Hepatocyte (in vitro differentiated cells): ENCODE data around the gene CTNND2. TPM values are rescaled to one million over a fixed set of nuclear protein-coding genes. Genes with fewer than 3 reads are reported as not detected.

Source experiments
- DNase-seq: peaks from one replicate; pipeline ENCODE4 v3.0.0-alpha.2; 2016; ENCODE audit warnings: low spot score
- H2AFZ ChIP-seq: fragments of 200-600 bp; sonication (generic); 2 replicates; pipeline ENCODE4 v1.6.0; 2016; ENCODE audit warnings: antibody characterized with exemption, mild to moderate bottlenecking
- H3K27ac ChIP-seq: fragments of 200-600 bp; sonication (generic); 2 replicates; pipeline ENCODE4 v1.5.1; 2016; ENCODE audit warnings: mild to moderate bottlenecking
- H3K27me3 ChIP-seq: fragments of 200-600 bp; sonication (generic); 2 replicates; pipeline ENCODE4 v1.6.1; 2016
- H3K36me3 ChIP-seq: fragments of 200-600 bp; sonication (generic); replicated peaks from 2 replicates; pipeline ENCODE4 v1.5.1; 2016; ENCODE audit warnings: low read depth; ENCODE audit not compliant: insufficient read depth
- H3K4me1 ChIP-seq: fragments of 200-600 bp; sonication (generic); 2 replicates; pipeline ENCODE4 v1.5.1; 2016; ENCODE audit warnings: mild to moderate bottlenecking, moderate library complexity; ENCODE audit not compliant: insufficient read depth
- H3K4me2 ChIP-seq: fragments of 200-600 bp; sonication (generic); 2 replicates; pipeline ENCODE4 v1.6.0; 2016
- H3K4me3 ChIP-seq: fragments of 200-600 bp; sonication (generic); 2 replicates; pipeline ENCODE4 v1.5.1; 2016; ENCODE audit warnings: mild to moderate bottlenecking
- H3K79me2 ChIP-seq: fragments of 200-600 bp; sonication (generic); 2 replicates; pipeline ENCODE4 v1.6.0; 2017; ENCODE audit warnings: mild to moderate bottlenecking
- H3K9me2 ChIP-seq: fragments of 200-600 bp; sonication (generic); replicated peaks from 2 replicates; pipeline ENCODE4 v1.6.0; 2017; ENCODE audit warnings: mild to moderate bottlenecking; ENCODE audit not compliant: insufficient read depth
- H3K9me3 ChIP-seq: fragments of 200-600 bp; sonication (generic); 2 replicates; pipeline ENCODE4 v1.5.1; 2016; ENCODE audit warnings: low read depth, mild to moderate bottlenecking
- H4K20me1 ChIP-seq: fragments of 200-600 bp; sonication (generic); 2 replicates; pipeline ENCODE4 v1.6.0; 2016; ENCODE audit warnings: mild to moderate bottlenecking; ENCODE audit not compliant: insufficient read depth, poor library complexity, severe bottlenecking
- EZH2 ChIP-seq: fragments of 200-600 bp; sonication (generic); IDR thresholded peaks from 2 replicates; pipeline ENCODE4 v1.6.1; 2016; ENCODE audit warnings: antibody characterized with exemption, mild to moderate bottlenecking, borderline replicate concordance
- EZH2phosphoT487 ChIP-seq: fragments of 200-600 bp; sonication (generic); IDR thresholded peaks from one replicate; pipeline ENCODE4 v1.6.1; 2018; ENCODE audit warnings: antibody characterized with exemption, mild to moderate bottlenecking, low read depth, moderate library complexity; ENCODE audit not compliant: unreplicated experiment, severe bottlenecking
- WGBS: methylation state at CpG from one replicate; pipeline ENCODE4 v1.1.6; 2016; ENCODE audit warnings: low lambda C conversion rate; ENCODE audit errors: missing lambda C conversion rate; 5-methylcytosine and 5-hydroxymethylcytosine counted together
- polyA plus RNA-seq: library from polyadenylated mRNA; unstranded; fragments of >200 nt; fragmentation: Nextera tagmentation; extraction: Ambion mirVana; gene quantifications from 2 replicates; pipeline ENCODE4 v1.2.1, GENCODE V29; 2016
- total RNA-seq: library from RNA; depleted of rRNA; stranded (reverse); fragments of >200 nt; gene quantifications from 2 replicates; pipeline ENCODE4 v1.2.3, GENCODE V29; 2014
- TF ChIP-seq, protein P1 (sequence below): fragments of 200-600 bp; sonication (generic); IDR thresholded peaks from 2 replicates; pipeline ENCODE4 v1.5.1; 2016; ENCODE audit warnings: antibody characterized with exemption, mild to moderate bottlenecking; ENCODE audit not compliant: poor library complexity

CTNND2 gene
- total and polyA plus RNA-seq, 2 experiments from 2014 or later, result 27.5 to 30.3 TPM

- Histone ChIP-seq H3K4me3 (no peak overlapping the region), H2AFZ (no peak overlapping the region), H3K79me2 (peaks cover 20% of the 10 kb centered on the region), H4K20me1 (no peaks in the 10 kb centered on the region), H3K27ac (no peak overlapping the region), H3K27me3 (no peaks in the 10 kb centered on the region), H3K9me3 (no peaks in the 10 kb centered on the region), H3K4me1 (no peaks in the 10 kb centered on the region), H3K9me2 (no peaks in the 10 kb centered on the region), H3K4me2 (no peak overlapping the region), H3K36me3 (no peaks in the 10 kb centered on the region)
- TF ChIP-seq EZH2 (no peak), EZH2phosphoT487 (no peak)
- TF ChIP-seq, protein P1, sequence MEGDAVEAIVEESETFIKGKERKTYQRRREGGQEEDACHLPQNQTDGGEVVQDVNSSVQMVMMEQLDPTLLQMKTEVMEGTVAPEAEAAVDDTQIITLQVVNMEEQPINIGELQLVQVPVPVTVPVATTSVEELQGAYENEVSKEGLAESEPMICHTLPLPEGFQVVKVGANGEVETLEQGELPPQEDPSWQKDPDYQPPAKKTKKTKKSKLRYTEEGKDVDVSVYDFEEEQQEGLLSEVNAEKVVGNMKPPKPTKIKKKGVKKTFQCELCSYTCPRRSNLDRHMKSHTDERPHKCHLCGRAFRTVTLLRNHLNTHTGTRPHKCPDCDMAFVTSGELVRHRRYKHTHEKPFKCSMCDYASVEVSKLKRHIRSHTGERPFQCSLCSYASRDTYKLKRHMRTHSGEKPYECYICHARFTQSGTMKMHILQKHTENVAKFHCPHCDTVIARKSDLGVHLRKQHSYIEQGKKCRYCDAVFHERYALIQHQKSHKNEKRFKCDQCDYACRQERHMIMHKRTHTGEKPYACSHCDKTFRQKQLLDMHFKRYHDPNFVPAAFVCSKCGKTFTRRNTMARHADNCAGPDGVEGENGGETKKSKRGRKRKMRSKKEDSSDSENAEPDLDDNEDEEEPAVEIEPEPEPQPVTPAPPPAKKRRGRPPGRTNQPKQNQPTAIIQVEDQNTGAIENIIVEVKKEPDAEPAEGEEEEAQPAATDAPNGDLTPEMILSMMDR, result no peak
- DNase-seq, result no peak
- WGBS, result 85% methylated on average over 5 of the region's 5 CpGs
These were observed 540.5 kb downstream of the CTNND2 start for GRCh38 chr5:11363631-11364178.

DNA sequence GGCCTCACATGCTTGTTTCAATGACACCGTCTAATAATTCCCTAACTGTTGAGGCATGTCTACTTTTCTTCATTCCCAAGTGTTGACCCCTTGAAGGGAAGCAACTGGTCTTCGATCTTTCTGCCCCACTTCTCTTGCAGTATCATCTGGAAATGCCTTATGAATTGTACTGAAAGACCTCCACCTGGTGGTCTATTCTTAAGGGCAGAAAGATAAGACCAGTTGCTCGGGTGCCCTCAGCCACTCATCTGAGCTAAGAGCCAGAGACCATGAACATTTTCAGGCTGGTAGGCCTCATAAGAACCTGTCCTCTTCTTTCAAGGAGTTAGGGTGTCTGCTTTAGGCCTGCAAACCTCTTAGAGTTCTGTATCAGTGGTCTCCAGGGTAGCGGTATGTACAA lies 542.5 kb downstream of the CTNND2 start:
- Histone ChIP-seq H3K36me3 (no peaks in the 10 kb centered on the region), H2AFZ (no peak overlapping the region), H3K4me2 (no peak overlapping the region), H3K9me2 (no peaks in the 10 kb centered on the region), H4K20me1 (no peaks in the 10 kb centered on the region), H3K4me3 (no peak overlapping the region), H3K9me3 (no peaks in the 10 kb centered on the region), H3K4me1 (no peaks in the 10 kb centered on the region), H3K27ac (no peak overlapping the region), H3K27me3 (no peaks in the 10 kb centered on the region), H3K79me2 (peaks cover 6% of the 10 kb centered on the region)
- 88% methylated on average over 4 of the region's 4 CpGs for WGBS
- DNase-seq, result no peak
- TF ChIP-seq, protein P1, result no peak
- TF ChIP-seq EZH2phosphoT487, result no peak
- no peak for TF ChIP-seq EZH2

GRCh38 chr5:11357928-11358327 lies 546.3 kb downstream of the CTNND2 start:
- Histone ChIP-seq H3K4me3 (no peak overlapping the region), H3K9me2 (no peaks in the 10 kb centered on the region), H3K4me1 (no peaks in the 10 kb centered on the region), H3K27me3 (no peaks in the 10 kb centered on the region), H3K36me3 (no peaks in the 10 kb centered on the region), H2AFZ (no peak overlapping the region), H3K4me2 (no peak overlapping the region), H3K9me3 (no peaks in the 10 kb centered on the region), H3K79me2 (peaks cover 13% of the 10 kb centered on the region), H3K27ac (no peak overlapping the region), H4K20me1 (no peaks in the 10 kb centered on the region)
- no peak for DNase-seq
- no peak for TF ChIP-seq EZH2
- TF ChIP-seq, protein P1, result no peak
- no peak for TF ChIP-seq EZH2phosphoT487
- WGBS, result 82% methylated on average over 4 of the region's 4 CpGs

DNA sequence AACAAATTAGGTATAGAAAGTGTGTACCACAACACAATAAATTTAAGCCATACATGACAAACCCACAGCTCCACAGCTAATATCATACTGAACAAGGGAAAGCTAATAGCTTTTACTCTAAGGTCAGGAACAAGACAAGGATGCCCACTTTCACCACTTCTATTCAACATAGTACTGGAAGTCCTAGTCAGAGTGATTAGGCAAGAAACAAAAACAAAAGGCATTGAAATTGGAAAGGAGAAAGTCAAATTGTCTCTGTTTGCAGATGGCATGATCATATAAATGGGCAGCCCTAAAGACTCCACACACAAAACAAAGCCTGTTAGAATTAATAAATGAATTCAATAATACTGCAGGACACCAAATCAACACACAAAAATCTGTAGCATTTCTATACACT lies 548.8 kb downstream of the CTNND2 start:
- no peaks in the 10 kb centered on the region for H3K36me3 ChIP-seq
- no peak overlapping the region for H2AFZ ChIP-seq
- H3K27me3 ChIP-seq, result no peaks in the 10 kb centered on the region
- H4K20me1 ChIP-seq, result no peaks in the 10 kb centered on the region
- peaks cover 13% of the 10 kb centered on the region for H3K79me2 ChIP-seq
- no peaks in the 10 kb centered on the region for H3K9me3 ChIP-seq
- no peaks in the 10 kb centered on the region for H3K9me2 ChIP-seq
- H3K4me2 ChIP-seq, result no peak overlapping the region
- no peak overlapping the region for H3K27ac ChIP-seq
- H3K4me3 ChIP-seq, result no peak overlapping the region
- TF ChIP-seq EZH2 (no peak), EZH2phosphoT487 (no peak)
- TF ChIP-seq, protein P1, result no peak
- DNase-seq, result no peak
- no peaks in the 10 kb centered on the region for H3K4me1 ChIP-seq
